ENCODE measurements around the gene AFF3.
"Not testable (repeated sequence)": the region's sequence is repeated elsewhere in the genome, so short reads cannot be mapped to it uniquely, and the experiment has no call there.

AFF3 gene

DNA sequence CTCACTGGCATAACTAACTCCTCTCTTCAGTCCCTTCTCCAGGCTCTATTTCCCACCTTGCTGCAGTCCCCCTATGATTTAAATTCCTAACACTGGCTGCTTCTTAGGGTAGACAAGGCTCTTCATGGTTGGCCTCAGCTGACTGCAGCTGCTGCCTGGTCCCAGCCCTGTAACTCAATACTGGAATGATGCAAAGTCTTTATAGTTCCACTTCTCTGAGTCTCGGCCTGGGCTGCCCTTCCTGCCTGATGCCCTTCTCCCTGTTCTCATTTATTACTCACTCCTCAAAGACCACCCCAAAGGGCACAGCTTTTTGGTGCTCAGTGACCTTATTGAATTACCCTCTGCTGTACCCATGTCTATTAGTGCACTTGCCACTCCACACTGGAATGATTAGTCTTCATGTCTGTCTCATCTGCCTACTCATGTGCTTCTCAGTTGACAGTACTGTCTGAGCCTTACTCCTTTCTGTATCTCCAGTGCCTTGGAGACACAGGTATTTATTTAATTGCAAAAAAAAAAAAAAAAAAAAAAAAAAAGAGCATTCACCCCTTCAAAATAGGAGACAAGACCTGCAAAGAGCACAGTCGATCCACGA, 453.1 kb downstream of the AFF3 start:
- DNase-seq, result no peak

DNA sequence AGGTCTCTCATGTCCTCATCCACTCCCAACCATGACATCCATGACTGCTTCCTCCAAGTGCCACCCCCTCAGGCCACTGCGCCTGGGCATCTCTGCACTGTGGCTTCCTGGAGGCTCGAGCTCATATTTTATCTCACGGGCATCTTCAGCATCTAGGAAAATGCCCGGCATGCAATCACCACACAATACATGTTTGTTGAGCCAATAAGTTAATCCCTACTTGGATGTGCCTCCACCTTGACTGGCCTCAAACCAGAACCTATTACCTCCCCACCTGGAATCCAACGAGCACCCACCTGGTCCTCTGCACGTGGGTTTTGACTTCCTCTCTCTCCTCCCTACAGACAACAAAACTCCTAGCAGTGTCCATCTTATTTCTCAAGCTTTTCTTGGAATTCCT, 453.7 kb downstream of the AFF3 start:
- no peak for DNase-seq

GRCh38 chr2:99682275-99683060, 459.9 kb downstream of the AFF3 start:
- no peak for DNase-seq

- no peak for DNase-seq
Observed at GRCh38 chr2:99680946-99681345, 461.4 kb downstream of the AFF3 start.

GRCh38 chr2:99679518-99679917, 462.9 kb downstream of the AFF3 start:
- DNase-seq, result no peak

- DNase-seq, result no peak
Observed at GRCh38 chr2:99678625-99679024, 463.8 kb downstream of the AFF3 start.

- DNase-seq, result no peak
Observed at GRCh38 chr2:99677814-99678213, 464.6 kb downstream of the AFF3 start.

- DNase-seq, result no peak
Observed at GRCh38 chr2:99675130-99675661, 467.2 kb downstream of the AFF3 start.

GRCh38 chr2:99674090-99674489, 468.3 kb downstream of the AFF3 start:
- no peak for DNase-seq

DNA sequence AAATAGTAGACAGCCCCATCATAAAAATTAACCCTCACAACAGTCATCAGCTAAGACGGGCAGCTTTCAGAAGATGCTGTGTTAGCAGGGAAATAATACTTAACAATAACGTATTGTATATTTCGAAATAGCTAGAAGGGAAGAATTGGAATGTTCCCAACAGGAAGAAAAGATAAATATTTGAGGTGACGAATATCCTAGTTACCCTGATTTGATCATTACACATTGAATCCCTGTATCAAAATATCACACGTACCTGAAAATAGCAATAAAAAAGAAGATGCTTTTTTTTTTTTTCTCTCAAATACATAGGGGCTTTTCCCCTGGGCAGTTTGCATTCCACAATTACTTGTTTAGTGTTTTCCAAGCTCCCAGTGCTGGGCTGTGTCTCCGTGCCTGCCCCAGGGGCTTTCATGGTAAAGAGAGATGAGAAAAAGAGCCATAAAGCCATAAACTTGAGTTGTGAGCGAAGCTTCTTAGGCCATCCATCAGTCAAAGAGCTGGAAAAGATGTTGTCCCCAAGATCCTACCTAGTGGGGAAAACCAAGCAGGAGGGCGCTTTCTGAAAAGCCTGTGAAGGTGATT, 469.5 kb downstream of the AFF3 start:
- no peak for DNase-seq

- DNase-seq, result no peak
Observed at GRCh38 chr2:99670768-99671734, 471.3 kb downstream of the AFF3 start.

- no peak for DNase-seq
Observed at GRCh38 chr2:99666256-99666655, 476.1 kb downstream of the AFF3 start.

GRCh38 chr2:99663641-99664040, 478.7 kb downstream of the AFF3 start:
- DNase-seq, result no peak

- peak in 1 of 2 donors; percentile 74 for DNase-seq
Observed at GRCh38 chr2:99662761-99663341, 479.5 kb downstream of the AFF3 start.

GRCh38 chr2:99661761-99662160, 480.6 kb downstream of the AFF3 start:
- not testable (repeated sequence) for DNase-seq

GRCh38 chr2:99660616-99661406, 481.6 kb downstream of the AFF3 start:
- DNase-seq, result no peak

- DNase-seq, result no peak
Observed at GRCh38 chr2:99659874-99660273, 482.5 kb downstream of the AFF3 start.

DNA sequence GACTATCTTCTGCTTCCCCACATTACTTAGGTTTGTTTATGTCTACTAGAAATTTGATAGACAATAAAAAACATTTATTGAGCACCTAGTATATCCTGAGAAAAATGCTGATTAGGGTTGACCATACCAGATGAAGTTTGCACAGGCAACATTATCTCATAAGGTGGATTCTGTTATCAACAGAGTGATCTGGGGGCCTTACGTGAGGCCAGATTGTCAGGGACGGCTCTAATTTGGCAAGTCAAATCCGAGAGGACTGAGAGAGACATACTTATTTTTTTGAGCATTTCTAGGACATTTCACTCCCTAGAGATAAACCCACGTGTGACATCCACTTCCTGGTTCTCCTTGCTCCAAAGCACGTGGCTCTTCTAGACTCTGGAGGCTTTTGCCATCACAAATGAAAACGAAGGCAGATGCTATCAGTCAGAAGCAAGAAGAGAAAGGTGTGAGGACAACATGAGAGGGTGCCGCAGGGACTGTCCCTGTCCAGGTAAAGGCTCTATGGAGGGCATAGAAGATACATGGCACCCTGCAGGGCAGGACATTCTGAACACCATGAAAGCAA, 484.6 kb downstream of the AFF3 start:
- DNase-seq, result no peak

DNA sequence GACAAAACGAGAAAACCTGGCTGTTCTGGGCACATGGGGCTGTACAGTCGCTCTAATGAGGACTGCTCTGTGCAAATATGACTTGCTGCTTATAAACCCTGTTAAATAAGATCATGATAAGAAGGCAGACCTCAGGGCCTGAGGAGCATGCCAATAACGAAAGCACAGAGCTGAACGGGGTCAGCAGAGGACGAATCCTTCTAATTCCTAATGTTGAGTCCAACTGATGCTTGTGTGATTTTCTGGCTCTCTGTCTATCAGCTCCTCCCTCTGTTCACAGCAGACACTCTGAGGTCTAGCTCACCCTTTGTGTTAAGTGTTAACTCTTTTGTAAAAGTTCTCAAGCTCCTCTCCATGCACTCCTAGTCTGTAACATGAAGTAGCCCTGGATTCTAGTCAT, 485.4 kb downstream of the AFF3 start:
- no peak for DNase-seq

DNA sequence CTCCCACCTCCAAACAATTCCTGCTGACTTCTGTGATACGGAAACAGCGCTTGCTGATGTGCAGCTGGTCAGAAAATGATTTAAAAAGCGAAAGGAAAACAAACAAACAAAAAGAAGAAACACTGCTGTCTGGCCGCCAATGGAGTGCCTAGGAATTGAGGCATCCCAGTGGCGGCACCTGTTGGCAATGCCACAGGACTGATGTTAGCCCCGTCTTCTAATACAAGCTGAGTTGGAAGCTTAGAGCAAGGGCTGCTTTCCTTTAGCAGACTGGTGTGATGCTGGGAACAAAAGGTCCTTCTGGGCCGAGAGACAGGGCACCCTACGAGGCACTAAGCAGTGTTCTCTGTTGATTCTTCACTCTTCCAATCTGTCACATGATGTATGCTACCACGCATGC, 489.0 kb downstream of the AFF3 start:
- DNase-seq, result no peak

- DNase-seq, result no peak
Observed at GRCh38 chr2:99652862-99653261, 489.5 kb downstream of the AFF3 start.
